Measurements from ENCODE around the gene ITGA11. TPM values are rescaled to one million over a fixed set of nuclear protein-coding genes. Genes with fewer than 3 reads are reported as not detected.

Gene ITGA11
- total and polyA plus RNA-seq, 2 of the 13 experiments (the other 11 are each of a cell fraction or from before 2014, with no cell fraction given): not detected

DNA sequence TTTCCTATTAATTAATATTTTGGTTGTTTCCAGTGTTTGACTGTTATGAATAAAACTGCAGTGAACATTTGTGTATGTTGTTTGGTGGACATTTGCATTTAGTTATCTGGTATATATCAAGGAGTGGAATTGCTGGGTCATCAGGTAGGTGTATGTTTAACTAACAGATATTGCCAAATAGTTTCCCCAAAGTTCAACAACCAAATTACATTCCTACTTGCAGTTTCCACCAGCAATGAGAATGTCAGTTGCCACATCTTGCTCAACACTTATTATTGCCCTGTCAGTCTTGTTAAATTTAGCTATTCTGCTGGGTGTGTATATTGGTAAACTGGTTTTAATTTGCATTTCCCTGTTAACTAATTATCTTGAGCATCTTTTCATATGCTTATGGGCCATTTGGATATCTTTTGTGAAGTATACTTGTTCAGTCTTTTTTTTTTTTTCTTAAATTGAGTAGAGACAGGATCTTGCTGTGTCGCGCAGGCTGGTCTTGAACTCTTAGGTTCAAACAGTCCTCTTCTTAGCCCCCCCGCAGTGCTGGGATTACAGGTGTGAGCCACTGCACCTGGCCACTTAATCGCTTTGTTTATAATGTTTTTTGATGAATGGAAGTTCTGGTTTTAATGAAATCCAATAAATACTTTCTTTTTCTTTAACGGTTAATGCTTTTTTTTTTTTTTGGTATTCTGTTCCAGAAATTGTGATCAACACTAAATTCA, 146.5 kb downstream of the ITGA11 start (continued):
- TF ChIP-seq ZNF597 (CRISPR knock-in tag; IDR thresholded peaks at IDR 0.05) (no peak), MTF2 (CRISPR knock-in tag; IDR thresholded peaks at IDR 0.05; ENCODE audit: borderline replicate concordance) (no peak), YEATS4 (CRISPR knock-in tag; IDR thresholded peaks at IDR 0.05; ENCODE audit: borderline replicate concordance) (0 out of 2 replicates have a peak, but pooled peaks have one; percentile 29), DPF2 (CRISPR knock-in tag; IDR thresholded peaks at IDR 0.05; ENCODE audit: borderline replicate concordance, low read depth) (no peak), ZNF501 (CRISPR knock-in tag; IDR thresholded peaks at IDR 0.05) (no peak), MAFG (CRISPR knock-in tag; IDR thresholded peaks at IDR 0.05) (peak; percentile 57; the same call in 1 of the 2 replicates), MIXL1 (CRISPR knock-in tag; IDR thresholded peaks at IDR 0.05) (peak; percentile 56; the same call in 1 of the 2 replicates), ZNF205 (CRISPR knock-in tag; IDR thresholded peaks at IDR 0.05) (no peak), ZNF33B (CRISPR knock-in tag; IDR thresholded peaks at IDR 0.05) (no peak), CREB3 (CRISPR knock-in tag; IDR thresholded peaks at IDR 0.05) (no peak), ZNF407 (CRISPR knock-in tag; IDR thresholded peaks at IDR 0.05; ENCODE audit: not compliant biosample characterization) (no peak), ELF1 (CRISPR knock-in tag; IDR thresholded peaks at IDR 0.05) (no peak), HMGA1 (CRISPR knock-in tag; conservative IDR thresholded peaks at IDR 0.05) (no peak), POLR2AphosphoS5 (IDR thresholded peaks at IDR 0.05; ENCODE audit: low read depth, low read length) (no peak), MYNN (CRISPR knock-in tag; IDR thresholded peaks at IDR 0.05; ENCODE audit: low read depth) (no peak), ZNF639 (CRISPR knock-in tag; conservative IDR thresholded peaks at IDR 0.05) (no peak), FOXP1 (IDR thresholded peaks at IDR 0.05) (no peak), FOXP1 (CRISPR knock-in tag; IDR thresholded peaks at IDR 0.05) (peak; percentile 43; the same call in 1 of the 2 replicates), NFE2 (CRISPR knock-in tag; IDR thresholded peaks at IDR 0.05) (no peak), SNRNP70 (IDR thresholded peaks at IDR 0.05; ENCODE audit: low read depth, low read length) (no peak)
